H9 (cell line): Measurements from ENCODE around the gene PDE8A. TPM values are rescaled to one million over a fixed set of nuclear protein-coding genes. Genes with fewer than 3 reads are reported as not detected.
A peak's percentile ranks its signal among the peaks of the same experiment; 100 is the strongest.

Experiments
- DNase-seq: peaks from one replicate; pipeline ENCODE4 v3.0.0-alpha.2; 2017
- H2AFZ ChIP-seq: one replicate; pipeline ENCODE4 v1.6.1; 2013; ENCODE audit warnings: mild to moderate bottlenecking, low read length, control low read depth, moderate library complexity
- H2AK5ac ChIP-seq: 2 replicates; pipeline ENCODE4 v1.6.1; 2013; ENCODE audit warnings: low read length, control low read depth, mixed read lengths; ENCODE audit not compliant: insufficient read length
- H2BK120ac ChIP-seq: one replicate; pipeline ENCODE4 v1.6.1; 2013; ENCODE audit warnings: low read depth, mild to moderate bottlenecking, low read length, control low read depth, inconsistent platforms; ENCODE audit not compliant: poor library complexity, severe bottlenecking
- H2BK12ac ChIP-seq: 2 replicates; pipeline ENCODE4 v1.6.1; 2013; ENCODE audit warnings: low read length, control low read depth, mixed read lengths, low read depth; ENCODE audit not compliant: insufficient read length
- H2BK15ac ChIP-seq: 2 replicates; pipeline ENCODE4 v1.6.1; 2013; ENCODE audit warnings: low read depth, low read length, control low read depth
- H2BK20ac ChIP-seq: one replicate; pipeline ENCODE4 v1.6.1; 2013; ENCODE audit warnings: low read depth, mild to moderate bottlenecking, low read length, control low read depth, inconsistent platforms; ENCODE audit not compliant: poor library complexity, severe bottlenecking
- H2BK5ac ChIP-seq: 2 replicates; pipeline ENCODE4 v1.6.1; 2013; ENCODE audit warnings: low read length, control low read depth, mixed read lengths; ENCODE audit not compliant: insufficient read length
- H3K14ac ChIP-seq: 2 replicates; pipeline ENCODE4 v1.6.1; 2013; ENCODE audit warnings: low read length, control low read depth; ENCODE audit not compliant: insufficient read depth
- H3K18ac ChIP-seq: 2 replicates; pipeline ENCODE4 v1.6.1; 2013; ENCODE audit warnings: low read depth, mild to moderate bottlenecking, mixed read lengths, low read length, control low read depth; ENCODE audit not compliant: insufficient read length
- H3K23ac ChIP-seq: 2 replicates; pipeline ENCODE4 v1.6.1; 2013; ENCODE audit warnings: low read length, control low read depth, mixed read lengths, low read depth; ENCODE audit not compliant: insufficient read length
- H3K23me2 ChIP-seq: 2 replicates; pipeline ENCODE4 v1.6.1; 2013; ENCODE audit warnings: low read depth, mild to moderate bottlenecking, mixed read lengths, low read length, control low read depth; ENCODE audit not compliant: insufficient read length, poor library complexity, severe bottlenecking
- H3K27ac ChIP-seq: 2 replicates; pipeline ENCODE4 v1.5.1; 2013; ENCODE audit warnings: low read length, control low read depth, mixed read lengths, low read depth; ENCODE audit not compliant: insufficient read length
- H3K27me3 ChIP-seq: 2 replicates; pipeline ENCODE4 v1.6.1; 2013; ENCODE audit warnings: low read length, control low read depth, inconsistent platforms; ENCODE audit not compliant: insufficient read depth
- H3K4ac ChIP-seq: 2 replicates; pipeline ENCODE4 v1.6.1; 2013; ENCODE audit warnings: low read depth, mild to moderate bottlenecking, control low read depth, inconsistent platforms, low read length, moderate library complexity
- H3K4me1 ChIP-seq: 2 replicates; pipeline ENCODE4 v1.6.1; 2013; ENCODE audit warnings: low read length, control low read depth, inconsistent platforms; ENCODE audit not compliant: insufficient read depth
- H3K4me2 ChIP-seq: 2 replicates; pipeline ENCODE4 v1.6.1; 2013; ENCODE audit warnings: low read length, control low read depth, mixed read lengths; ENCODE audit not compliant: insufficient read length, insufficient read depth
- H3K56ac ChIP-seq: 2 replicates; pipeline ENCODE4 v1.6.1; 2013; ENCODE audit warnings: low read depth, mild to moderate bottlenecking, mixed read lengths, low read length, control low read depth; ENCODE audit not compliant: insufficient read length
- H3K79me1 ChIP-seq: 2 replicates; pipeline ENCODE4 v1.6.1; 2013; ENCODE audit warnings: low read depth, mild to moderate bottlenecking, moderate library complexity, low read length, control low read depth, inconsistent platforms; ENCODE audit not compliant: insufficient read depth, poor library complexity, severe bottlenecking
- H3K79me2 ChIP-seq: 2 replicates; pipeline ENCODE4 v1.6.1; 2013; ENCODE audit warnings: low read length, control low read depth, inconsistent platforms; ENCODE audit not compliant: insufficient read depth
- H3K9ac ChIP-seq: 2 replicates; pipeline ENCODE4 v1.6.1; 2013; ENCODE audit warnings: low read length, control low read depth, mixed read lengths; ENCODE audit not compliant: insufficient read length; ENCODE audit errors: extremely low read depth
- H3K9me3 ChIP-seq: one replicate; pipeline ENCODE4 v1.6.1; 2013; ENCODE audit warnings: low read depth, low read length, inconsistent platforms; ENCODE audit not compliant: control insufficient read depth
- H3T11ph ChIP-seq: one replicate; pipeline ENCODE4 v1.6.1; 2013; ENCODE audit warnings: mild to moderate bottlenecking, low read length, control low read depth, inconsistent platforms
- H4K20me1 ChIP-seq: one replicate; pipeline ENCODE4 v1.6.1; 2013; ENCODE audit not compliant: control insufficient read depth, insufficient read length, insufficient read depth
- H4K5ac ChIP-seq: 2 replicates; pipeline ENCODE4 v1.6.1; 2013; ENCODE audit warnings: low read depth, mild to moderate bottlenecking, mixed read lengths, low read length, control low read depth; ENCODE audit not compliant: insufficient read length
- H4K8ac ChIP-seq: replicated peaks from 2 replicates; pipeline ENCODE4 v1.6.1; 2013; ENCODE audit warnings: low read length, control low read depth, mixed read lengths, low read depth; ENCODE audit not compliant: insufficient read length
- H4K91ac ChIP-seq: 2 replicates; pipeline ENCODE4 v1.6.1; 2013; ENCODE audit warnings: low read depth, mild to moderate bottlenecking, moderate library complexity, mixed read lengths, low read length, control low read depth; ENCODE audit not compliant: insufficient read length
- H3K27ac Mint-ChIP-seq, 3 experiments: 2 replicates in 2 of 3; 3 replicates in 1 of 3; pipeline ENCODE4 v1.8.0; 2020 to 2021; ENCODE audit warnings: mixed read lengths in 3 of 3, mild to moderate bottlenecking in 1 of 3, moderate library complexity in 1 of 3
- H3K27me3 Mint-ChIP-seq: 2 replicates; pipeline ENCODE4 v1.8.0; 2021; ENCODE audit warnings: low read depth, mild to moderate bottlenecking, moderate library complexity, mixed read lengths
- H3K36me3 Mint-ChIP-seq, 3 experiments: 2 replicates in 2 of 3; 3 replicates in 1 of 3; pipeline ENCODE4 v1.8.0; 2020 to 2021; ENCODE audit warnings: low read depth in 3 of 3, mixed read lengths in 3 of 3; ENCODE audit not compliant: insufficient read depth in 1 of 3
- H3K4me1 Mint-ChIP-seq, 2 experiments: 2 replicates each; pipeline ENCODE4 v1.8.0; 2020; ENCODE audit warnings: mixed read lengths in 2 of 2
- H3K4me3 Mint-ChIP-seq, 2 experiments: 2 replicates in 1 of 2; 3 replicates in 1 of 2; pipeline ENCODE4 v1.8.0; 2020 to 2021; ENCODE audit warnings: mild to moderate bottlenecking in 2 of 2, mixed read lengths in 2 of 2, moderate library complexity in 1 of 2
- H3K9me3 Mint-ChIP-seq, 2 experiments: 2 replicates in 1 of 2; 3 replicates in 1 of 2; pipeline ENCODE4 v1.8.0; 2020; ENCODE audit warnings: mild to moderate bottlenecking in 2 of 2, mixed read lengths in 2 of 2, moderate library complexity in 1 of 2
- CTCF ChIP-seq: fragments of 200-600 bp; sonication (generic); conservative IDR thresholded peaks from 3 replicates; pipeline ENCODE4 v1.8.0; 2021; ENCODE audit warnings: antibody characterized with exemption, mild to moderate bottlenecking
- WGBS: extraction: QIAGEN DNeasy Blood & Tissue Kit; methylation state at CpG from one replicate; pipeline ENCODE4 v1.1.7; 2013; ENCODE audit warnings: missing lambda C conversion rate, low lambda C conversion rate, mixed read lengths; ENCODE audit not compliant: insufficient read length; ENCODE audit errors: extremely low coverage; 5-methylcytosine and 5-hydroxymethylcytosine counted together
- total RNA-seq: library from RNA; stranded (reverse); gene quantifications from 2 replicates; pipeline ENCODE4 v1.2.1, GENCODE V29; 2021

The PDE8A gene
- total RNA-seq, 1 experiment from 2014 or later: 9.3 TPM

GRCh38 chr15:84982301-84982920 lies 755 bp downstream of the PDE8A start:
- H3K14ac ChIP-seq: no peak overlapping the region
- Mint-ChIP-seq H3K36me3 (no peaks in the 10 kb centered on the region), H3K4me3 (peak overlapping the region; percentile 75 to 87), H3K27ac (no peak overlapping the region), H3K9me3 (no peaks in the 10 kb centered on the region; a peak in 3 of 5 replicates), H3K27me3 (peaks cover 59% of the 10 kb centered on the region), H3K4me1 (peaks cover 19 to 21% of the 10 kb centered on the region in 2 experiments)
- no peak overlapping the region for H3K23ac ChIP-seq
- no peak overlapping the region for H4K5ac ChIP-seq
- H3K79me2 ChIP-seq: no peaks in the 10 kb centered on the region
- H3K56ac ChIP-seq: no peak overlapping the region
- no peak overlapping the region for H3K9ac ChIP-seq
- WGBS: no CpG with 5 or more reads among the region's 46 CpGs
- H4K91ac ChIP-seq: no peak overlapping the region
- TF ChIP-seq CTCF: no peak
- DNase-seq: peak; percentile 48
- H3K18ac ChIP-seq: no peak overlapping the region
- H3K9me3 ChIP-seq: no peaks in the 10 kb centered on the region
- no peak overlapping the region for H2AK5ac ChIP-seq
- H3T11ph ChIP-seq: no peak overlapping the region
- H2BK15ac ChIP-seq: no peak overlapping the region
- H3K27me3 ChIP-seq: peaks cover 5% of the 10 kb centered on the region; the same call in 1 of the 2 replicates
- H3K23me2 ChIP-seq: peaks cover 7% of the 10 kb centered on the region
- H4K20me1 ChIP-seq: no peaks in the 10 kb centered on the region
- no peak overlapping the region for H2BK5ac ChIP-seq
- no peak overlapping the region for H3K27ac ChIP-seq
- H3K79me1 ChIP-seq: no peaks in the 10 kb centered on the region
- H2AFZ ChIP-seq: no peak overlapping the region
- no peak overlapping the region for H2BK120ac ChIP-seq
- H2BK20ac ChIP-seq: no peak overlapping the region
- no peaks in the 10 kb centered on the region for H3K4me1 ChIP-seq
- peak overlapping the region; percentile 74 for H3K4me2 ChIP-seq
- no peak overlapping the region for H4K8ac ChIP-seq
- no peak overlapping the region for H2BK12ac ChIP-seq
- no peak overlapping the region for H3K4ac ChIP-seq
